ENCODE measurements around the gene PDCL2.

GRCh38 chr4:55547918-55548317, 44.1 kb downstream of the PDCL2 start:
- no peak for TF ChIP-seq YY1 (IDR thresholded peaks at IDR 0.05; ENCODE audit: insufficient read depth, insufficient read length)
- TF ChIP-seq ZNF274 (IDR thresholded peaks at IDR 0.05; ENCODE audit: low read depth, low read length) = no peak
- TF ChIP-seq SUZ12 (IDR thresholded peaks at IDR 0.05; ENCODE audit: extremely low read depth, insufficient read depth, insufficient read length) = no peak
